ENCODE data around the gene HELZ.
"Not testable (repeated sequence)": the region's sequence is repeated elsewhere in the genome, so short reads cannot be mapped to it uniquely, and the experiment has no call there.

HELZ gene

GRCh38 chr17:67262435-67263117, 17.6 kb upstream of the HELZ start:
- no peak for DNase-seq (ENCODE audit: low read depth)

GRCh38 chr17:67260170-67260987, 15.4 kb upstream of the HELZ start:
- no peak for DNase-seq (ENCODE audit: low read depth)

GRCh38 chr17:67258821-67259468, 13.9 kb upstream of the HELZ start:
- DNase-seq (ENCODE audit: low read depth): no peak

GRCh38 chr17:67256075-67256732, 11.2 kb upstream of the HELZ start:
- DNase-seq (ENCODE audit: low read depth): no peak

GRCh38 chr17:67253384-67253783, 8.4 kb upstream of the HELZ start:
- no peak for DNase-seq (ENCODE audit: low read depth)

- DNase-seq (ENCODE audit: low read depth): not testable (repeated sequence)
Observed at GRCh38 chr17:67251586-67251985, 6.6 kb upstream of the HELZ start.

GRCh38 chr17:67248291-67248690, 3.3 kb upstream of the HELZ start:
- no peak for DNase-seq (ENCODE audit: low read depth)

GRCh38 chr17:67247416-67247900, 2.5 kb upstream of the HELZ start:
- DNase-seq (ENCODE audit: low read depth): no peak

- peak; percentile 50 for DNase-seq (ENCODE audit: low read depth)
Observed at GRCh38 chr17:67246653-67247415, 1.8 kb upstream of the HELZ start.

GRCh38 chr17:67246403-67246652, 1.3 kb upstream of the HELZ start:
- DNase-seq (ENCODE audit: low read depth): no peak

- DNase-seq (ENCODE audit: low read depth): peak; percentile 53
Observed at GRCh38 chr17:67245694-67246402, 852 bp upstream of the HELZ start.

- no peak for DNase-seq (ENCODE audit: low read depth)
Observed at GRCh38 chr17:67244431-67245072, 444 bp downstream of the HELZ start.

GRCh38 chr17:67243284-67243683, 1.7 kb downstream of the HELZ start:
- DNase-seq (ENCODE audit: low read depth): no peak

GRCh38 chr17:67241719-67242341, 3.2 kb downstream of the HELZ start:
- DNase-seq (ENCODE audit: low read depth): no peak

- no peak for DNase-seq (ENCODE audit: low read depth)
Observed at GRCh38 chr17:67239597-67239996, 5.4 kb downstream of the HELZ start.

- no peak for DNase-seq (ENCODE audit: low read depth)
Observed at GRCh38 chr17:67238991-67239390, 6.0 kb downstream of the HELZ start.

- DNase-seq (ENCODE audit: low read depth): no peak
Observed at GRCh38 chr17:67232441-67232840, 12.6 kb downstream of the HELZ start.

GRCh38 chr17:67229109-67229955, 15.7 kb downstream of the HELZ start:
- DNase-seq (ENCODE audit: low read depth): no peak

GRCh38 chr17:67227488-67227887, 17.5 kb downstream of the HELZ start:
- no peak for DNase-seq (ENCODE audit: low read depth)

Data from T-helper 22 cell (primary cell).